HCT116 (cell line): Measurements from ENCODE around the gene QSOX1. TPM values are rescaled to one million over a fixed set of nuclear protein-coding genes. Genes with fewer than 3 reads are reported as not detected.
A peak's percentile ranks its signal among the peaks of the same experiment; 100 is the strongest.

Source experiments
- ATAC-seq: fragments of 200-7000 bp; cut with Tn5 transposase; 2 replicates; pipeline ENCODE4 v1.9.1; 2020; ENCODE audit warnings: mild to moderate bottlenecking, moderate library complexity
- BruUV-seq: library from RNA; stranded (reverse); fragments of 400-500 nt; replicated peaks from 2 replicates; lab custom pipeline; 2021; lab: Mats Ljungman, UMichigan
- CTCF ChIA-PET: fragments of 300-600 bp; sonication (Branson Sonifier 250); formaldehyde crosslinking; loops from one replicate; lab custom pipeline; 2021; ENCODE audit warnings: antibody characterized with exemption; lab: Charles Lee
- POLR2A ChIA-PET: fragments of 300-600, 350-600 bp; sonication (Branson Sonifier 250); formaldehyde crosslinking; loops from one replicate; lab custom pipeline; 2021; ENCODE audit warnings: antibody characterized with exemption; lab: Charles Lee
- RAD21 ChIA-PET, 2 experiments: fragments of 300-600 bp; sonication (Branson Sonifier 250); formaldehyde crosslinking; loops; one replicate each; lab custom pipeline; 2023; ENCODE audit warnings: low total read pairs in 2 of 2; ENCODE audit not compliant: uncharacterized antibody in 2 of 2, unreplicated experiment in 2 of 2, low non-redundant PET in 1 of 2; lab: Charles Lee
- DNase-seq: peaks from one replicate; pipeline ENCODE4 v3.0.0-alpha.2; 2010; ENCODE audit warnings: low read depth, low spot score
- H2AFZ ChIP-seq: fragments of 200-600 bp; shearing (Covaris generic), sonication (generic); 2 replicates; pipeline ENCODE4 v1.6.1; 2017; ENCODE audit warnings: low read depth, mixed run types, mixed read lengths, antibody characterized with exemption, low read length; ENCODE audit not compliant: poor library complexity, severe bottlenecking
- H3K27ac ChIP-seq: 2 replicates; pipeline ENCODE4 v1.5.1; 2012; ENCODE audit warnings: low read depth, low read length
- H3K27me3 ChIP-seq: fragments of 200-600 bp; sonication (generic); 2 replicates; pipeline ENCODE4 v1.6.1; 2016; ENCODE audit warnings: mixed run types, low read length, mixed read lengths; ENCODE audit not compliant: insufficient read depth
- H3K36me3 ChIP-seq, 2 experiments: fragments of 200-500 bp in 1 of 2; fragments of 200-600 bp in 1 of 2; sonication (Bioruptor generic) in 1 of 2; sonication (generic) in 1 of 2; 2 replicates each; pipeline versions ENCODE4 v1.5.1 to v1.6.1; 2014 to 2016; ENCODE audit warnings: low read length in 2 of 2, inconsistent platforms in 1 of 2, mixed read lengths in 1 of 2, mixed run types in 1 of 2; ENCODE audit not compliant: insufficient read depth in 2 of 2, control insufficient read depth in 1 of 2
- H3K4me1 ChIP-seq, 2 experiments: fragments of 200-600 bp in 1 of 2; sonication (generic) in 1 of 2; 2 replicates each; pipeline versions ENCODE4 v1.5.1 to v1.6.1; 2012 to 2017; ENCODE audit warnings: low read length in 2 of 2, inconsistent platforms in 1 of 2, mild to moderate bottlenecking in 1 of 2, mixed read lengths in 1 of 2, mixed run types in 1 of 2, moderate library complexity in 1 of 2; ENCODE audit not compliant: insufficient read depth in 2 of 2, control insufficient read depth in 1 of 2
- H3K4me2 ChIP-seq: fragments of 200-600 bp; sonication (generic); 2 replicates; pipeline ENCODE4 v1.6.1; 2017; ENCODE audit warnings: mixed run types, low read length, mixed read lengths
- H3K4me3 ChIP-seq, 2 experiments: fragments of 200-600 bp in 1 of 2; sonication (generic) in 1 of 2; replicated peaks in 1 of 2; 2 replicates each; pipeline ENCODE4 v1.5.1; 2011 to 2016; ENCODE audit warnings: low read length in 2 of 2, control low read depth in 1 of 2, low read depth in 1 of 2, mild to moderate bottlenecking in 1 of 2, mixed read lengths in 1 of 2, mixed run types in 1 of 2
- H3K79me2 ChIP-seq: fragments of 200-600 bp; sonication (generic); 2 replicates; pipeline ENCODE4 v1.6.1; 2017; ENCODE audit warnings: mild to moderate bottlenecking, mixed run types, low read length, moderate library complexity, mixed read lengths; ENCODE audit not compliant: insufficient read depth
- H3K9ac ChIP-seq: fragments of 200-600 bp; sonication (generic); 2 replicates; pipeline ENCODE4 v1.6.1; 2016; ENCODE audit warnings: low read length, mixed read lengths
- H3K9me2 ChIP-seq: fragments of 200-600 bp; sonication (generic), shearing (Covaris generic); 2 replicates; pipeline ENCODE4 v1.6.1; 2017; ENCODE audit warnings: mixed run types, mild to moderate bottlenecking, moderate library complexity; ENCODE audit not compliant: insufficient read depth
- H3K9me3 ChIP-seq, 2 experiments: fragments of 200-500 bp in 1 of 2; fragments of 200-600 bp in 1 of 2; sonication (Bioruptor generic) in 1 of 2; sonication (generic) in 1 of 2; 2 replicates each; pipeline ENCODE4 v1.6.1; 2014 to 2017; ENCODE audit warnings: low read length in 2 of 2, mixed read lengths in 2 of 2, inconsistent platforms in 1 of 2, low read depth in 1 of 2, mild to moderate bottlenecking in 1 of 2, mixed run types in 1 of 2, moderate library complexity in 1 of 2; ENCODE audit not compliant: control insufficient read depth in 1 of 2, insufficient read depth in 1 of 2
- H4K20me1 ChIP-seq: fragments of 200-600 bp; sonication (generic), shearing (Covaris generic); 2 replicates; pipeline ENCODE4 v1.6.1; 2017; ENCODE audit warnings: mixed run types, mild to moderate bottlenecking, moderate library complexity; ENCODE audit not compliant: insufficient read depth
- CBX3 ChIP-seq: IDR thresholded peaks from 2 replicates; pipeline ENCODE4 v1.6.1; 2012; ENCODE audit warnings: low read depth
- CEBPB ChIP-seq: IDR thresholded peaks from 2 replicates; pipeline ENCODE4 v1.6.1; 2012; ENCODE audit warnings: low read depth
- EZH2 ChIP-seq: fragments of 200-600 bp; sonication (generic); IDR thresholded peaks from 2 replicates; pipeline ENCODE4 v1.6.1; 2017; ENCODE audit warnings: antibody characterized with exemption, mixed run types
- EZH2phosphoT487 ChIP-seq: fragments of 200-600 bp; IDR thresholded peaks from 2 replicates; pipeline ENCODE4 v1.6.1; 2018; ENCODE audit warnings: antibody characterized with exemption, borderline replicate concordance
- FOSL1 ChIP-seq: IDR thresholded peaks from 2 replicates; pipeline ENCODE4 v1.6.1; 2012; ENCODE audit warnings: low read depth
- JUND ChIP-seq: IDR thresholded peaks from 2 replicates; pipeline ENCODE4 v1.6.1; 2012
- REST ChIP-seq: IDR thresholded peaks from 2 replicates; pipeline ENCODE4 v1.6.1; 2012; ENCODE audit warnings: low read depth
- SP1 ChIP-seq: IDR thresholded peaks from 2 replicates; pipeline ENCODE4 v1.6.1; 2012; ENCODE audit warnings: low read depth
- SRF ChIP-seq: IDR thresholded peaks from 2 replicates; pipeline ENCODE4 v1.6.1; 2012; ENCODE audit warnings: low read depth
- intact Hi-C: fragments of 100-400 bp; cut with micrococcal nuclease; formaldehyde crosslinking; loops from 2 replicates; pipeline ENCODE4 v1.10.0; 2022
- total RNA-seq: library from RNA; stranded (reverse); gene quantifications from one replicate; pipeline ENCODE4 v1.2.1, GENCODE V29; 2021; ENCODE audit not compliant: unreplicated experiment
- TF ChIP-seq, protein P1 (sequence below), 3 experiments: fragments of 200-600 bp in 1 of 3; sonication (generic) in 1 of 3; IDR thresholded peaks in 2 of 3; conservative IDR thresholded peaks in 1 of 3; 2 replicates each; pipeline ENCODE4 v1.5.1; 2012 to 2017; ENCODE audit warnings: low read depth in 2 of 3, low read length in 2 of 3, antibody characterized with exemption in 1 of 3, borderline replicate concordance in 1 of 3, control low read depth in 1 of 3, mild to moderate bottlenecking in 1 of 3, mixed read lengths in 1 of 3, mixed run types in 1 of 3, moderate library complexity in 1 of 3; ENCODE audit not compliant: insufficient read depth in 1 of 3
- TF ChIP-seq, protein P2 (sequence below): IDR thresholded peaks from 2 replicates; pipeline ENCODE4 v1.6.1; 2011; ENCODE audit warnings: mild to moderate bottlenecking, low read length, moderate library complexity; ENCODE audit not compliant: insufficient replicate concordance; ENCODE audit errors: extremely low read depth

QSOX1 gene
- total RNA-seq, 1 experiment from 2014 or later, result 89.2 TPM

DNA sequence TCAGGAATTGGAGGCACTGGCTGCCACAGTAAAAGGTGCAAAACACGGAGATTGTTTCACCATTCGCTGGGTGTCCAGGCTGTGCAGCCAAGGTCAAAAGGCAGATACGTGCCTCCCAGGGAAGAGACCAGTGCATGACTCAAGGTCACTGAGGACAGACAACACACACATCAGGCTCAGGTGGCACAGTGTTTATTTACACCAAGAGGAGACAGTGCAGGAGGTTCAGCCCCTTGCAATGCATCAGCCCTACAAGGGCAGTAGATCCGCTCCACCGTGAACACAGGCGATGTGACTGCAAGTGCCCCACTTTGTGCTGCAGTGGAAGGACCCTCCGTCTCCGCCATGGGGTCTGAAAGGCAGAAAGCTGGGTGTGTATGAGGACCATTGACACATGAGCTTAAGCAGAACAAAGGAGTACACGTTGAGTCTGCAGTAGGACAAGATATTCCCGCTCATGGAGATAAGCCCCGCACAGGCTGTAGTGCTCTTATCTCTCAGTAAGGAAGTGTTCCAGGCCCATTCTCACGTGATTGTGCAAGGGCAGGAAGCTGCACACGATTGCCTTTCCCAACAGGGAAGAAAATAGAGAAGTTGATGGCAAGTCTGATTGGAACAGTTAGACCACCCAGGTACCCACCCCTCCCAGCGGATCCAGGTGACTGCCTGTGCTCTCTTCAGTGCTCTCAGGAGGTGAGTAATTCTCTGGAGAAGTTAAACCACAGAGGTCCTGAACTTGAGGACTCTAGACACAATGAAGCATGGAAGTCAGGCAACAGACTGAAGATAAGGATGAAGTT is 37.5 kb upstream of the QSOX1 start:
- H2AFZ ChIP-seq, result no peak overlapping the region
- CTCF ChIA-PET, result no interaction called here
- BruUV-seq, result TSS peak; percentile 8
- RAD21 ChIA-PET, result no interaction called here
- ATAC-seq, result peak; percentile 77
- intact Hi-C loops, result no loop called here
- H3K4me1 ChIP-seq, result peaks cover 0 to 18% of the 10 kb centered on the region in 2 experiments; a peak in 2 of 4 replicates
- peaks cover 4% of the 10 kb centered on the region; the same call in 1 of the 2 replicates for H3K9me2 ChIP-seq
- POLR2A ChIA-PET, result no interaction called here
- DNase-seq, result peak; percentile 8
- H3K4me2 ChIP-seq, result peak overlapping the region; percentile 54
- peaks cover 0 to 3% of the 10 kb centered on the region in 2 experiments; a peak in 1 of 4 replicates for H3K36me3 ChIP-seq
- H3K27me3 ChIP-seq, result no peaks in the 10 kb centered on the region
- TF ChIP-seq, protein P1, sequence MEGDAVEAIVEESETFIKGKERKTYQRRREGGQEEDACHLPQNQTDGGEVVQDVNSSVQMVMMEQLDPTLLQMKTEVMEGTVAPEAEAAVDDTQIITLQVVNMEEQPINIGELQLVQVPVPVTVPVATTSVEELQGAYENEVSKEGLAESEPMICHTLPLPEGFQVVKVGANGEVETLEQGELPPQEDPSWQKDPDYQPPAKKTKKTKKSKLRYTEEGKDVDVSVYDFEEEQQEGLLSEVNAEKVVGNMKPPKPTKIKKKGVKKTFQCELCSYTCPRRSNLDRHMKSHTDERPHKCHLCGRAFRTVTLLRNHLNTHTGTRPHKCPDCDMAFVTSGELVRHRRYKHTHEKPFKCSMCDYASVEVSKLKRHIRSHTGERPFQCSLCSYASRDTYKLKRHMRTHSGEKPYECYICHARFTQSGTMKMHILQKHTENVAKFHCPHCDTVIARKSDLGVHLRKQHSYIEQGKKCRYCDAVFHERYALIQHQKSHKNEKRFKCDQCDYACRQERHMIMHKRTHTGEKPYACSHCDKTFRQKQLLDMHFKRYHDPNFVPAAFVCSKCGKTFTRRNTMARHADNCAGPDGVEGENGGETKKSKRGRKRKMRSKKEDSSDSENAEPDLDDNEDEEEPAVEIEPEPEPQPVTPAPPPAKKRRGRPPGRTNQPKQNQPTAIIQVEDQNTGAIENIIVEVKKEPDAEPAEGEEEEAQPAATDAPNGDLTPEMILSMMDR (IDR thresholded peaks at IDR 0.05 in 2 of 3, conservative IDR thresholded peaks at IDR 0.05 in 1 of 3; ENCODE audit: borderline replicate concordance in 1 of 3, insufficient read depth in 1 of 3, low read depth in 2 of 3, low read length in 2 of 3), result no peak
- TF ChIP-seq FOSL1, result no peak
- no peak for TF ChIP-seq SP1
- no peak for TF ChIP-seq JUND
- no peak for TF ChIP-seq CBX3
- no peak for TF ChIP-seq EZH2phosphoT487
- no peak for TF ChIP-seq CEBPB
- TF ChIP-seq REST, result no peak
- no peak for TF ChIP-seq EZH2
- TF ChIP-seq, protein P2, sequence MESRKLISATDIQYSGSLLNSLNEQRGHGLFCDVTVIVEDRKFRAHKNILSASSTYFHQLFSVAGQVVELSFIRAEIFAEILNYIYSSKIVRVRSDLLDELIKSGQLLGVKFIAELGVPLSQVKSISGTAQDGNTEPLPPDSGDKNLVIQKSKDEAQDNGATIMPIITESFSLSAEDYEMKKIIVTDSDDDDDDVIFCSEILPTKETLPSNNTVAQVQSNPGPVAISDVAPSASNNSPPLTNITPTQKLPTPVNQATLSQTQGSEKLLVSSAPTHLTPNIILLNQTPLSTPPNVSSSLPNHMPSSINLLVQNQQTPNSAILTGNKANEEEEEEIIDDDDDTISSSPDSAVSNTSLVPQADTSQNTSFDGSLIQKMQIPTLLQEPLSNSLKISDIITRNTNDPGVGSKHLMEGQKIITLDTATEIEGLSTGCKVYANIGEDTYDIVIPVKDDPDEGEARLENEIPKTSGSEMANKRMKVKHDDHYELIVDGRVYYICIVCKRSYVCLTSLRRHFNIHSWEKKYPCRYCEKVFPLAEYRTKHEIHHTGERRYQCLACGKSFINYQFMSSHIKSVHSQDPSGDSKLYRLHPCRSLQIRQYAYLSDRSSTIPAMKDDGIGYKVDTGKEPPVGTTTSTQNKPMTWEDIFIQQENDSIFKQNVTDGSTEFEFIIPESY, result no peak
- TF ChIP-seq SRF, result no peak
- H3K9ac ChIP-seq, result no peak overlapping the region
- H3K27ac ChIP-seq, result no peak overlapping the region
- no peaks in the 10 kb centered on the region for H4K20me1 ChIP-seq
- no peaks in the 10 kb centered on the region for H3K79me2 ChIP-seq
- 0 out of 4 replicates have a peak overlapping the region, but pooled peaks of 1 of the 2 experiments have one; percentile 1 for H3K4me3 ChIP-seq
- no peaks in the 10 kb centered on the region for H3K9me3 ChIP-seq
